GM18502 (cell line): ENCODE results near the gene C8G.

Source experiments
- ATAC-seq: cut with Tn5 transposase; IDR thresholded peaks from one replicate; pipeline ENCODE4 v1.9.1; 2021; ENCODE audit warnings: mild to moderate bottlenecking; ENCODE audit not compliant: unreplicated experiment, poor library complexity

C8G gene

DNA sequence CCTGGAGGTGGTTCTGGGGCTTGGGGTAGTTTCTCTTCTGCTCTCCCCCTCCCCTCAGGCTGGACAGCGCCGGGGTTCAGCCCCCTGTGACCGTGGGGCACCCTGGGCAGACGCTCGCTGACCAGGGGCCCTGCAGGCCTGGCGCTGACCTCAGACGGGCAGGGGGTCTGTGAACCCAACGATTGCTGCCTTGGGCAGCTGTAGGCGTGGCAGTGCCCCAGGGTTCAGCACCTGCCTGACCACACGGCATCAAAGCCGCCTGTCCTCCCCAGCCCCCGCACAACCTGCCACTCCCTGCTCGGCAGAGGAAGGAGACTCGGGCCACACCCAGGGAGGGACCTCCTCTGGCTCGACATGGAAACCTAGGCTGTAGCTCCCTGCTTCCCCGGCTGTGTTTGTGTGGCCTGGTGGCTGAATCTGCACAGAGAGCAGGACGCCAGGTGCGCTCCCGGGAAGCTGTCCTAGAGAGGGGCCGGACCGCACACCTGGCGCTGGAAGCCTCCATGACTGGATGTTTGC is 19.2 kb downstream of the C8G start:
- no peak for ATAC-seq

- no peak for ATAC-seq
These were observed 19.9 kb downstream of the C8G start for GRCh38 chr9:136964833-136965422.

- ATAC-seq = no peak
These were observed 20.9 kb downstream of the C8G start for GRCh38 chr9:136965771-136966484.

DNA sequence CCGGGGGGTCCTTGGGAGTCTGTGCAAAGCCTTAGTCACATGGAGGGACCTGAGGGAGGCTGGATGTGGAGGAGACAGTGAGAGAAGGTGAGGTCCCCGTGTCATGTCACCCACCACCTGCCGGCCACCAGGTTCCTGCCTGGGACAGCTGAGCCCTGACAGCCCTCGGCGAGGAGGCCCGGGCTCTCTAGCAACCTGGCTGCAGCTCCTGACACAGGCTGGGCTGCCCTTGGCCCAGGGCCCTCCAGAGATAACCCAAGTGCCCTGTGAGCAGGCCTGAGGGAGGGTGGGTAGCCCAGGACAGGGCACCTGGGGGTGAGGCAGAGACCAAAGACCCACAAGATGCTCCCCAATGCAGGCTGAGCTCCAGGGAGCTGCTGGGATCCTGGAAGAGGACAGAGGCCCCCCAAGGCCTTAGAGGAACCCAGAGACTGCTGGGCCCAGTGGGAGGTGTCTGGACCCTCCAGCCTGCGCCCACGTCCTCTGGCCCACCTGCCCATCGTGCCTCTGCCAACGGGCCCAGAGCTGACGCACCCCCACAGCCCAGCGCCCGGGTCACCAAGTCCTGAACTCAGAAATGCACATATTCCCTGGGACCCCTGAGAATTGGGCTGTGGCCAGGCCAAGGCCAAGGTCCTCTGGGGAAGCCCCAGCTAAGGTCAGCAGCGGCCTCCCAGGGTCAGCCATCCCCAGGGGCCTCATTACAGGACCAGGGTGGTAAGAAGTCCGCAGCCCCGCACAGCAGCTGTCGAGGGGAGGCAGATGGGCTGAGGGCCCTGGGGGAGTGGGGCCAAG is 23.5 kb downstream of the C8G start:
- ATAC-seq = no peak

GRCh38 chr9:136969150-136969549 is 24.1 kb downstream of the C8G start:
- no peak for ATAC-seq

- no peak for ATAC-seq
These were observed 24.7 kb downstream of the C8G start for GRCh38 chr9:136969774-136970173.

DNA sequence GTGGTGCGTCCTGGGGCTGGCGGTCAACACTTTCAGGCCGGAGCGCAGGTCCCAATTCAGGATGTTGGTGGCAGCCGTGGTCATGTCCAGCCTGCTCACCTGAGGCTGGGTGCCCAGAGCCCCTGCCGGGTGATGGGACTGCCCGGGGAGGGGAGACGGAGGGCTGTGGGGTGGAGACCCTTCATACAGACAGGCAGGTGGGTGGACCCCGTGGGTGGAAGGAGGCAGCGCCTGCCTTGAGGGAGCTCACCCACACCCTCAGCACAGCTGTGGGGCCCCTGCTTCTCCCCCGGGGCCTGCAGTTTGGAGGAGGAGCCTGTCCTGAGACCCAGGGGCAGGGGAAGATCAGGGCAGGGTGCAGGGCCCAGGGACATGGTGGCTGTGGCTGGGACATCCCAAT is 25.3 kb downstream of the C8G start:
- no peak for ATAC-seq

DNA sequence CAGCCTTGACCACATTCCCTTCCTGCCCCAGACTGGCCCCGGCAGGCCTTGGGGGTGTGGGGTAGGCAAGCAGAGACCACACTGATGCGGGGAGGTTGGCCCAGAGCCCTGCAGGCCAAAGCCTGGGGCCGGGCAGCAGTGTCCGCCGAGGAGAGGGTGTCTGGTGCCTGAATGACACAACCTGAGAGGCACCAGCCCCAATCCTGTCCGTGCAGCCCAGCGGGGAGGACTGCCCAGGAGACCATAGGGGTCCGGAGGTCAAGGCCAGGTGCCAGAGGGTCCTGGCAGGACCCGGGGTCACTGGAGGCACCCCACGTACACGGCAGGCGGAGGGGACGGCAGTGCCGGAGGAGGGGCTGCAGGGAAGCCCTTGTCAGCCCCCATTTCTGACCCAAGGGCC is 26.7 kb downstream of the C8G start:
- no peak for ATAC-seq

DNA sequence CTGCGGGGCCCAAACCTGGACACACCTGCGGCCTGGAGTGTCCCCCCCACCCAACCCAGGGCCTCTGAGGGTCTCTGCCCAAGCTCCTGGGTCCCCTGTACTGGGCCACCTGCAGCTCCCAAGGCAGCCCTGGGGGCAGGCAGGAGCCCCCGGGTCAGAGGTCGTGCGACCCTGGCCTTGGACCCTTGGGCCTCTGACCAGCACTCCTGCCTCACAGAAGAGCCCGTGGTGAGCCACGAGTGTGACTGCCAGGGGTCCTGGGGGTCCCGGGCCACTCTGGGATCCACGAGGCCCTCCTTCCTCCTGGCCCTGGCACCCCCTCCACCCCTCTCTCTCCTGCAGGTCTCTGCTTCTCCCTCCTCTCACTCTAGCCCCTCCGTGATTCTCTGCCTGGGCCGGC is 27.3 kb downstream of the C8G start:
- ATAC-seq = no peak

GRCh38 chr9:136972743-136973142 is 27.7 kb downstream of the C8G start:
- ATAC-seq = no peak

- no peak for ATAC-seq
These were observed 28.9 kb downstream of the C8G start for GRCh38 chr9:136973618-136974617.

DNA sequence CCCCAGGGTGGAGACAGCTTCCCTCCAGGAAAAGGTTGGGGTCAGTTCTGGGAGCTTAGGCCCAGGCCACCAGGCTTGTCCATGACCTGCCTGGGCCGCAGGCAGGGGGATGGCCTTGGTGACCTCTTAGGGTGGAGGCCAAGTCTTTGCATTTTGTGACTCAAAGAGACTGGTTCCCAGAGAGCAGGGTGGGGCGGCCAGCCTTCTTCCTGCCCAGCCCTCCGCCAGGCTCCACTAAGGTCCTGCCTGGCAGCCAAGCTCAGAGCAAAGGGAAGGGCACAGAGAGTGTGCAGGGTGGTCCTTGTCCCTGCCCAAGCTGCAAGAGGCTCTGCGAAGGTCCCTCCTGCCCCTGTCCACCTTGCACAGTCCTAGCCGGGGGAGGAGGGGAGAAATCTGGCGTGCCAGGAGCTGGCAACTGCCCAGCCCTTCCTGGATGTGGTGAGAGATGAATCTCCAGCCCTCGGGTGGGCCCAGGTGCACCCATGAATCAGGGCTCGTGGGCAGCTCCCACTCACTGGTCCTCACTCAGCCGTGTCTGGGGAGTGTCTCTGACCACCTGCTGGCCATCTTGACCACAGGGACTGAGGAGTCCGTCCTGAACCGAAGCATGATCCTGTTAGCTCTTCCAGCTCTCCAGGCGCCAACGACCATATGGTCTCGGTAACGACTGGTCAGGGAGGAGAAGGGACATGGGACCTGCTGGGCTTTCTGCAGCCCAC is 29.9 kb downstream of the C8G start:
- no peak for ATAC-seq

DNA sequence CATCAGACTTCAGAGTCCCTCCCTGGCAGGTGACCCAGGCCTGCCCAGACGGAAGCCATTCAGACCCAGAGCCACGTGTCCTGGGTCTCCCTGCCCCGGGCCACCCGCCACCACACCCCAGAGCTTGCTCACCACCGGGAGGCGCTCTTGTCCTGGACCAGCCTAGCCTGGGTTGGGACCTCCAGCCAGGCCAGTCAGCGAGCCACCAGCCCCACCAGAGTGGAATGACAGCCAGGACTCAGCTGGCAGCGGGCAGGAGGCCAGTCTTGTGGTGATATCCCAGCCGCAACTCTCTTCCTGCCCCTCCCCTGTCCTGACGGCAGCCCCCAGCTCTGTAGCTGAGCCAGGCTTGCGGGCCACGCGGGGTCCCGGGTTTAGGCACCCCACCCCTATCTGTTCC is 30.6 kb downstream of the C8G start:
- ATAC-seq = no peak

DNA sequence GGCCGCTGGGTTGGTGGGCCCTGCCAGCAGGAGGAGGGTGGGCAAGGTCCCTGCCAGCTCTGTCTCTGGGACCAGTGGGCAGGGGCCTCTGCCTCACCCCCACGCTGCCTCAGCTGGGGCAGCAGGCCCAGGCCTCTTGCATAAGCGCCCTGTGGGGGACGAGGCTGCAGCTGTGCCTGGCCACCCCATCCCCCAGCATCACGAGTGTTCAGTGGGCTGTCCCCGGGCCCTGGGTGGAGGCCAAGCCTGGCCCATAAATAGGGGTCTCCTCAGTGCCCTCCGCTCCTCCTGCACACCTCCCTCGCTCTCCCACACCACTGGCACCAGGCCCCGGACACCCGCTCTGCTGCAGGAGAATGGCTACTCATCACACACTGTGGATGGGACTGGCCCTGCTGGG is 32.2 kb downstream of the C8G start, which contains the start of gene PTGDS:
PTGDS (plus strand) TSS at position 282 of the 400 bp plus-strand sequence; CDS start at position 357, 75 bp downstream.
- ATAC-seq = no peak

GRCh38 chr9:136977649-136978072 is 32.6 kb downstream of the C8G start:
- ATAC-seq = no peak

- ATAC-seq = no peak
These were observed 33.2 kb downstream of the C8G start for GRCh38 chr9:136978073-136978864.

GRCh38 chr9:136978865-136979544 is 34.0 kb downstream of the C8G start:
- ATAC-seq = no peak
